ENCODE results near the gene ADAMTS7.

DNA sequence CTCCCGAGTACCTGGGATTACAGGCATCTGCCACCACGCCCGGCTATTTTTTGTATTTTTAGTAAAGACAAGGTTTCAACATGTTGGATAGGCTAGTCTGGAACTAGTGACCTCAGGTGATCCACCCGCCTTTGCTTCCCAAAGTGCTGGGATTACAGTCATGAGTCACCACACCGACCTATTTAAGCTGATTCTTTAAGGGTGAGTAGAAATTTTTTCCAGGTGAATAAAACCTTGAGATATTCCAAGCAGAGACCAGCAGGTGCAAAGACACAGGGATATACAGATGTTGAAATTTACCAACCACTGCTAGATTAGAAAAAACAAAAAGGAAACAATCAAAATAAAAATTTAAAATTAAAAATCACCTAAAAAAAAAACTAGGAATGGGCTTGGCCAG, 95.8 kb downstream of the ADAMTS7 start:
- TF ChIP-seq, protein P1, sequence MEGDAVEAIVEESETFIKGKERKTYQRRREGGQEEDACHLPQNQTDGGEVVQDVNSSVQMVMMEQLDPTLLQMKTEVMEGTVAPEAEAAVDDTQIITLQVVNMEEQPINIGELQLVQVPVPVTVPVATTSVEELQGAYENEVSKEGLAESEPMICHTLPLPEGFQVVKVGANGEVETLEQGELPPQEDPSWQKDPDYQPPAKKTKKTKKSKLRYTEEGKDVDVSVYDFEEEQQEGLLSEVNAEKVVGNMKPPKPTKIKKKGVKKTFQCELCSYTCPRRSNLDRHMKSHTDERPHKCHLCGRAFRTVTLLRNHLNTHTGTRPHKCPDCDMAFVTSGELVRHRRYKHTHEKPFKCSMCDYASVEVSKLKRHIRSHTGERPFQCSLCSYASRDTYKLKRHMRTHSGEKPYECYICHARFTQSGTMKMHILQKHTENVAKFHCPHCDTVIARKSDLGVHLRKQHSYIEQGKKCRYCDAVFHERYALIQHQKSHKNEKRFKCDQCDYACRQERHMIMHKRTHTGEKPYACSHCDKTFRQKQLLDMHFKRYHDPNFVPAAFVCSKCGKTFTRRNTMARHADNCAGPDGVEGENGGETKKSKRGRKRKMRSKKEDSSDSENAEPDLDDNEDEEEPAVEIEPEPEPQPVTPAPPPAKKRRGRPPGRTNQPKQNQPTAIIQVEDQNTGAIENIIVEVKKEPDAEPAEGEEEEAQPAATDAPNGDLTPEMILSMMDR (IDR thresholded peaks at IDR 0.05 in 4 of 5, conservative IDR thresholded peaks at IDR 0.05 in 1 of 5), result no peak
- no peak for TF ChIP-seq POLR2A (IDR thresholded peaks at IDR 0.05)
